ENCODE measurements around the gene ANK3.
"Not testable (repeated sequence)": the region's sequence is repeated elsewhere in the genome, so short reads cannot be mapped to it uniquely, and the experiment has no call there.

Gene ANK3

DNA sequence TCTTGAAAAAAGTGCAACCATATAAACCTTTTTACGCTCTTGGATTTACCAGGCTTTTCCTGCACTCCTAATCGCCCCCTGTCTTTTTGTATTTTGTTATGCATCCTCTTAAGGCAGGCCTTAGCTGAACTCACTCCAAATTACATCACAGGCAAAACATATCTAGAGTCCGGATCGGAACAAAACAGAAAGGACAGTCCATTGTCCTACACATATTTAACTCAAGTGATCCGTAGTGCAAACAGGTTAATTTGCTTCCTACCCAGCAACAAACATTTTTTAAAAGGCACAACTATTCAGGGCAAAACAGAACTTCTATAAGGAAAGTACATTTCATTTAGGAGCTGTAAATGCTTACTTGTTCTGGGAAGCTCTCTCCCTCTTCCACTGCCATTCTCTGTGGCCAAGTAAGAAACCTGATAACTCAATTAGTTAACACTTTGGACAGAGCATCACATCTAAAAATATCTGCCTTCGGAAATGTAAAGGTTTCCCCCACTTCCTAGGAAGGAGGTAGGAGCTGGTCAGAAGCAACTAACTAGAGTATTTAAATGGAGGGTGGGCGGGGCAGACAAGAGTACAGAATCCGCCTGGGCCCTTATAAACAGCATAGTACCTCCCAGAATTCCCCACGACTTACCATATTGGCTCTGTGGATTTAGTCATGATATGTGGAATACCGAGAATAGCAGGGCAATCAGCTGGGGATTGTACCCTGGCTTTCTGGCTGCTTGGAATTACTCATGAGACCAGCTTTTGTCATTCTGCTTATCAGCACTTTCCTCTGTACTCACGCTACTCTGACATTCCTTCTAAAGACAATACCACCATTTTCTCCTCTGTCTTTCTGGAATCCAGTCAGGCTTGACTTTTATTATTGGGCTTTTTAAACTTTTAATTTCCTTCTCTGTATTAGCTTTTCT, 89.5 kb downstream of the ANK3 start:
- DNase-seq = no peak

DNA sequence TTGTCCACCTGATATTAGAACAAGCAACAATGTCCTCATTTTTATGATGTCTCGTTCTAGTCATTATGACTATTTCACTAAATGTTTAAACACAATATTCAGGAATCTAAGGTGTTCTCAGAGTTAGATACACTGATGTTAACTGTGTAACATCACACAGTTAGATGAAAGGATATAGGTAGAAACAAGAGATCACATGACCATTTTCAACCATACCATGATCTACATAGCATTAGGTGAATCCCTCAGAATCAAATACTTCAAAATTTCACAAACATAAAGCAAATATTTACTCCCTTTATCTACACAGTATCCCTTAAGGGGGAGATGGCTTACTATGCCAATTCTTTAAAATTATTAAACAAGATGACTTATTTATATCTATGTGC, 90.3 kb downstream of the ANK3 start:
- DNase-seq = no peak

DNA sequence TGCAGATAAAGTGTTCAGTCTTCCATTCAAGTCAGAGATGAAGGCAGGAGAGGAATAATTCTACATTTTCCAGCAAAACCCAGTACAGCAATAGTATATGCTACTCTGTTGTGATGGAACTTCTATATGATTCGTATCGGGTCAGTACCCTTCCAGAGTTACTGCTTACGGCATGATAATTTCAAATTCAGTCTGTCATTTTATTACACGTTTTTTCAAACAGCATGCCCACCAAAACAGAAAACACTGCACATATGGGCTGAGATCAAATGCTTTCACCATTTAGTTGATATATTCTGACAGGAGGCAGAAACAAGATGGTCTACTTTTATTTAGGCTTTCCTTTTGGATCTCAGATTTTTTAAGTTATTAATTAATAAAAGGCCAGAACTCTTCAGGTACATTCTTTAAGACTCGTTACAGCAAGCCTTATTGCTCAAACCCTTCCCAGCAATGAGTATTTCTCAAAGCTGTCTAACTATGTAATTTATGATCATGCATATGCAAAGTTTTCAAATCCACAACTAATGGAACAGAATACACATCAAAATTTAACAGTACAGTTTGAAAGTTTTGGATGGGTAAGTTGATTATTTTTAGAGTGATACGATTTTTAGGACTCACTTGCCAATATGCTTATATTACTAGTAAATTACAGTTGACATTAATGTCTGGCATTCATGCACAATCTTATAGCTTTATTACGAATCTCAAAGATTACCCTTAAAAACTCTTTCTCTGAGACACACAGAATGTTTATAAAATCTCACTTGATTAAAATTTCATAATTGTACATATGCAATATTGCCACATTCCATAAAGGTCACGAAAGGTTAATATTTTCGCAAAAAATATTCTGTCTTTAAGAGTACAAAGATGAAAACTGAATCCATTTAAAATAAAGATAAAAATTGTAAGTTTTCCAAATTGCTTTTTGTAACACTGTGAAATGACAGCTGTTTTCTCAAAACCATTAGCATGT, 91.0 kb downstream of the ANK3 start:
- no peak for DNase-seq

DNA sequence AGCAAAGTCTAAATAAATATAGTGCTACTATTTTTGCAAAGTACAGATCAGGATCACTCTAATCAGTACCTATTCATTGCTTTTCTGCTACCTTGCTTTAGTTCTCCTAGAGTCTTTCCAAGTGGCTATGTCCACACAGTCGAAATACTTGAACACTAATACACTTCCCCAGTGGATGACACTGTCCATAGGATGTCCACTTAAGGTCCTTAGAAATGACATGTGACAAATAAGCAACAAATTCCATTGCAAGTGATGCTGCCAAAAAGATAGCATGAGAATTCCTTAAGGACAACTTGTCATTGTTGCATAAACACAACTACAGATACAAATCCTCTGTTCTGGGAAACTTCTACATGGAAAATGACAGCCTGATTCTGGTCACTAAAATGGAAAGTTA, 93.6 kb downstream of the ANK3 start:
- no peak for DNase-seq

DNA sequence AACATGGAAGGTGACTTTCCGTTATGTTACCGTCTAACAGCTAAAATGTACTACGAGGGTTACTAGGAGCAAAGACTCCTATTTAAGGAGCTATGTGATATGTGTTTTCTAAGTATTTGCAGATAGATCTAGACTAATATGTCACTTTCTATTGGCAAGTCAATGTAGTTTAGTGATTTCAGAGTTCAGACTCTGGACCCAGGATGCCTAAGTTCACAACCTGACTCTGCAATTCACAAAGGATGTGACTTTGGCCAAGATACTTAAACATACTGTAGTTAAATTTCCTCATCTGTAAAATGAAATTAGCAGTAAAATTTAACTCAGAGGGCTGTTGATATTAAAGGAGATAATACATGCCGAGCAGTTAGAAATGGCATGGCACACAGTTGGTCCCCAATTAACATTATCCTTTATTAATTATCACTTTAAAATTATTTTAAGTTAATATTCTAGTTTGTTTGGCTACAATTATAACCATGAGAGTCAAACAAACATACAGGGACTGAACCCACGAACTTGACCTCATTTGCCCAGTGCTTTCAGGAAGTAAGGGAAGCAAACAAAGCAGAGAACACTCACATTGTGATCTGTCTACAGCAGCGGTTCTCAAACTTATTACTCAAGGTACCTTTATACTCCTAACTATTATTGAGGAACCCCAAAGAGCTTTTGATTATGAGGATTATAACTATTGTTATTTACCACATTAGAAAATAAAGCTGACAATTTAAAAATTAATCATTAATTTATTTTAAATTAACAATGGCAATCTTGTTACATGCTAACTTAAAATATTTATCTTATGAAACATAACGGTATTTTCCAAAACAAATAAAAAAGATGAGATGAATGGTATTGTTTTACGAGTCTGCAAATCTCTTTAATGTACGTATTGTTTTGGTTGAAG, 94.4 kb downstream of the ANK3 start:
- DNase-seq = no peak

DNA sequence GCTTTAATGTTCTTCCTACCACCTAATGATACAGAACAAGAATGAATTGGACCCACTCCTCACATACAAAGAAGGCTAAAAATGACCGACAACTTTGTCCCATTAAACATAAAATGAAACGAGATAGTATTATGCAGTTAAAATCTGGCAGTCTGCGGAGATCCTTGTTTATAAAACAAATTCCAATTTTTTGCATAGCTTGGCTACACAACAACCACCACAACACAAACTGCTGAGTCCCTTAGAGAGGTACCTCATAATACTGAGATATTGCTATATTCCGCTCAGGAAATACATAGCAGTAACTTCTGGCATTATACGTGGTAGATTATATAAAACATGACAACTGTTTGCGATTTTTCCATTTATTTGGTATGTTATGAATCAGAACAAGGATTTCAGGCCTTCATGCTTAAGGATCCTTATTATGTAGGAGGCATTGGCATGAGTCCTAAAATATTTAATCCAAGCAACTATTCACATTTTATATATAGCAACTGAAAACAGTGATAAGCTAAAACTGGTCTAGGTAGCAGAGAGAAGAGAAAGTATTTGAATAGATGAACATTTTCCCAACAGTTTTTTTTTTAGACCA, 96.0 kb downstream of the ANK3 start:
- no peak for DNase-seq

DNA sequence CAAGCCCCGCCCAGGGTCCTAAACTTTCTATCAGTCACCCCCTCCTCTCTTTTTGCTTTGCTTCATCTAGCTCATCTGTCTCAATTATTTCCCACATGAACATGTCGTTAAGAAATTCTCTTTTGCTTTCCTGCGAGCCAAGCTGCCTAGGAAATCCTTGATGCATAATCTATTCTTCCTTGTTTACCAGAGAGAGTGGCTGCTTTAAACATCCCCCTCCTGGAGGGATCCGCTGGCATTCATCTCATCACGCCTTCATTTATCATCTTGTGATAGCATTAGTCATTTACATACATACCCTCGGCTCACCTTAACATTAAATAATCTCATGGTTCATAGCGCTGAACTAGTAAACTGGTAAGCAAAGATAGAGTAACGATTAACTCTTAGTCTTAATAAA, 96.7 kb downstream of the ANK3 start:
- DNase-seq = no peak

DNA sequence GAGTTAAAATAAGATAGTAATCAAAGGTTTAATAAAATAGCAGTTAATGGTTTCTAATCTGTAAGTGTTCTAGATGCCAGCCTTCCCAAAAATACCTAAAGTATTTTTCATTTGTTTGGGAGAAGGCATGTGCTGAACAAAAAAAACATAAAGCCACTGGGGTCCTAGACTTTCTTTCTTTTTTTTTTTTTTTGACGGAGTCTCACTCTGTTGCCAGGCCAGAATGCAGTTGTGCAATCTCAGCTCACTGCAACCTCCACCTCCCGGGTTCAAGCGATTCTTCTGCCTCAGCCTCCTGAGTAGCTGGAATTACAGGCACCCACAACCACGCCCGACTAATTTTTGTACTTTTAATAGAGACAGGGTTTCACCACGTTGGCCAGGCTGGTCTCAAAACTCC, 97.1 kb downstream of the ANK3 start:
- not testable (repeated sequence) for DNase-seq

DNA sequence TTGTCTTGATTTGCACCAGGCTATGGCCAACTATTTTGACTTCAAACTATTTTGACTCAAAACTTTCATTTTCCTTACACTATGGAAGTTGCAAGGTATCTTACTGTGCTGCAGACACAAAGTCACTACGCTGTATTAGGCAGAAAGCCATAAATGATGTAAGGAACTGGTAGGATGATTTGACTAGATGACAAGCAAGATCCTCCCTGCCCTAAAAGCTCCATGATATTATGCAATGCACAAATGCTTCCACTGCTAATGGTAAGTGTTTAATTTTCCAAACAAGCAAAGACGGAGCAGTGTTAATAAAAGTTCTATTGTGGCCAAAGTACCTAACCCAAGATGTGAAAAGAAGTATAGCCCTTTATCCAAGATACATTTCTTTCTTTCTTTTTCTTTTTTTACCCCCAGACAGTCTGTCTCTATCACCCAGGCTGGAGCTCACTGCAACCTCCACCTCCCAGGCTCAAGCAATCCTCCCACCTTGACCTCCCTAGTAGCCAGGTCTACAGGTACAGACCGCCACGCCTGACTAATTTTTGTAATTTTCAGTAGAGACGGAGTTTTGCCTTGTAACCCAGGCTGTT, 98.2 kb downstream of the ANK3 start:
- DNase-seq = no peak

DNA sequence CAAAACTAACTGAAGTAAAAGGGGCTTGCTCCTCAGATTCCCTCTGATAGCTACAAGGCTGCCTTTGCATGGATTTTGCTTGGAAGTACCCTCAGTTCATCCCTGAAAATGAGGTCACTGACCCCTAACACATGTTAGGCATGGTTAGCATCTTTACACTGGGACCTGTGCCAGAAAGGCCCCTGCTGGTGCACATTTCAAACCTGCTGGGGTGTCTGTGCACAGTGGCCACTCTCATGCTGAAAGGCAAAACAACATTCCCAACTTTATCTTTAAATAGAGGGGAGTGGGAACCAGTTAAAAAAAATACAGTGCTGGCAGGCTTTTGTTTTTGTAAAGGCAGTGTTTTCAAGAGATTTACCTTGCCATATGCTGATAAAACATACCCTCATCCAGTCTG, 99.1 kb downstream of the ANK3 start:
- no peak for DNase-seq

DNA sequence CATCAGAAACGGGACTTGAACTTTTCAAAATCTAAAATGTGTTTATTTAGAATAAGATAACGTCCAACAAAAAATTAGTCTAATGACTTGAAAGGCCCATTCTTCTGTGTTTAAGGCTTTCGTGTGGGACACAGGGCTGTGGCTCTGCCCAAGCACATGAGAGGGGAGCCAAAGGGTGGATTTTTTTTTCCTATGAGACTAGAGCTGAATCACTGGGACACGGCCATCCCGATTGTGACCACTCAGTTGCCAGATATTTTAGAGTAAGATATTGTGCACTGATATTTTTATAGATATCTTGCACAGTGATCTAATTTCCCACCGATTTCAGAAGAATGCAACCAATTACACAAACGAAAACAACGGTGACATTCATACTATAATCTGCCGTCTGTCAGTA, 99.9 kb downstream of the ANK3 start:
- no peak for DNase-seq

DNA sequence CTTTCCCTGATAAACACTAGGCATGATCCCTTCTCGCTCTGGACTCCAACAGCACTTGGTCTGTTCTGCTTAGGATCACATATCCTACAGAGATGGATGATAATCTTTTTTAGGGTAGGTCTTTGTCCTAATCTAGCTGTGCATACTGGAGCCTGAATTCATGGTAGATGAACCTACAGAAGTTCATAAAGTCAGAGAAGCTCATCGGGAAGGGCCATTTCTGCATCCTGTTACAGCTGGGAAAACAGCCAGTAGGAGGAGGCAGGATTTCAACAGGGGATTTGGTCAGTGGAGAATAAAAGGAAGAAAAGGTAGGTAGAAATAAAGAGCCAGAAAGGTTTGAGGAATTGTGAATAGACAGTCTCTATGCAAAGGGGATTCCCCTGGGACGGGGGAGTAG, 101.4 kb downstream of the ANK3 start:
- no peak for DNase-seq

DNA sequence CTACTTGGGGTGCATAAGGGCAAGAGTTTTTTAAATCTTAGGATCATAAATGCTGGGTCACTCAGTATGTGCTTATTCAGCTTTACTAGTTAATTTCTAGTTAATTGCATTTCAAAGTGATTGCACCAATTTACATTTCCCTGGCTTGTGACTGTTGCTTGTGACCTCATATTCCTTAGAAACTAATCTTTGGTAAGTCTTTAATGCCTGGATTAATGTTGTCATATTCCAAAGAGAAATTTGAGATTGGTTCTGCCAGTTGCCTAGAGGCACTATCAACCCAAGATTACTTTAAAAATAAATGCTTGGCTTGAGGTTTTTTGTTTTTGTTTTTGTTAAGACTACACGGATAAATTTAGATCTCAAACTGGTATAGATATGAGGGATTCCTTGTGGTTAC, 103.1 kb downstream of the ANK3 start:
- DNase-seq = no peak

DNA sequence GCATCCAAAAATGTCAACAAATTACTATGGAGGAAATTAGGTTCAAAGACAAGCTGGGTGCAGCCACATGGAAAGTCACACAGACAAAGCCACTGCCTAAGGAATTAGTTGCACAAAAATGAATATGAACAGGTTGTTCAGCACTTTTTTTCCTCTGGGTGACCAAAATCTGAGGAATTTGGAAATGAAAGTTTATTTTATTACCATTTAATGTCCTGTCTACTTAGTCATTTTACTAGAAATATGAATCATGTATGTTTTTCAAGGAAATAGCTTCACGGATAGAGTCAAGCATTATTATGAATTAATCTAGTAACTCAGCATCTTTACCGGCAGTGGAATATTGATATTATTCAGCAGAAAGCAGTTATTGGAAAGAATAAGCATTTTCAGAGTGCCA, 106.3 kb downstream of the ANK3 start:
- no peak for DNase-seq

DNA sequence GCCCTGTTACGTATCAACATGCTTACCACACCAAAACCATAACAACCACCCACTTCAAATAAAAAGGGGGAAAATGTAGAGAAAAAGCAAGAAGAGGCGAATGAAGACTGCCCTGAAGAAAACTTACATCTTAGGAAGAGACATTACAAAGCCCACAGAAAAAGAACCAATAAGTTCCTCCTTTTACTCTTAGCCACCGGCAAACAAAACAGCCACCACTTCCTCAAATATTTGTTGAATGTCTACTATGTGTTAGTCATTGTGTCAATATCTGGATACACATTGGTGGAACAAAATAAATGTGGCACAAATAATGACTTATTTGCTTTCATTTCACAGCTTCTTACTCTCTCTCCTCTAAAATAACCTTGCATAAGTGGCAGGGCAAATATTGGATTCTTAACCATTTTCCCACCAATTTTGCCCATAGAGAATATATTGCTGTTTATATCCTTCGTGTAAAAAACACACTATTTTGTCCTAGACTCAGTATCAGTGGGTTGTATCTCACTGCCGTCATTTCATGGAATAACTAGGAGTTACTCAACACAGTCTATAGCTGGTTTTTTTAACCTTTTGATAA, 106.8 kb downstream of the ANK3 start:
- DNase-seq = no peak

DNA sequence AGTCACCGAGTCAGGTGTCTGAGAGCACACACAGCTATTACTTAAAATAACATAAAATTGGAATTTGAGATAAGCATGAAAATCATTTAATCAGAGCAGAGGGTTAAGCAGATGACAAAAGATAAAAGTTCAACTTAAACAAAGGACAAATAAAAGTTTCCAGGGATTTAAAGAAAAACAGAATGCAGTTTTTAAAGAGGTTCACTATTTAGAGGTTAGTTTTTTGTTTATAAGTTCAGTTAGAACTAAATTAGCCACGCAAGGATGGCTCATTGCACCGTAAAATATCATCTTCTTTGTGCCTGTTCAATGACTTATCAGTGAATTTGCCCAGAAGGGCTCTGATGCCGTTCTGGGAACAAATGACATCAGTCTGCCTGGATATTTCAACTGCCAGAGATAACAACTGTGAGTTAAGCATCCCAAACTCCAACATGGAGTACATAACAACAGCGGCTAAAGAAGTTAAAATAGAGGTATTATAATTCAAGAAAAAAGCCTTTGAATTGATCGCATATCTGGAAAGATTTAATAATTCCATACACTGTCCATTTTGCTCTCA, 107.8 kb downstream of the ANK3 start:
- no peak for DNase-seq

DNA sequence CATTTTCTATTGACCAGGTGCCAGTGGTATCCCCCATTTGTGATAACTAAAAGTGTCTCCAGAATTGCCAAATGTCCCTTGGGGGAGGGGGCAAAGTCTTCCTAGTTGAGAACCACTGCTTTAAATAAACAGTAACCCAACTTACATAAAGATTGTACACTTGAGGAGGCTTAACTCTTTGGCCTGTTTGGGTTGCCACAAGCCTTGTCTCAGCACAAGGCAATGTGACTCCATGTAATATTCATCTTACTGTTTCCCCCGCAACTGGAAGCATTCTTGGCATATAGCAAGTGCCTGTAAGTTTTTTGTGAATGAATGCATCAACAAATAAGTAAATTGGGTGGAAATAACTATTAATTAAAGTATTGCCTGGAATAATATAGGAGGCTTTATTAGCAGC, 108.3 kb downstream of the ANK3 start:
- DNase-seq = no peak

DNA sequence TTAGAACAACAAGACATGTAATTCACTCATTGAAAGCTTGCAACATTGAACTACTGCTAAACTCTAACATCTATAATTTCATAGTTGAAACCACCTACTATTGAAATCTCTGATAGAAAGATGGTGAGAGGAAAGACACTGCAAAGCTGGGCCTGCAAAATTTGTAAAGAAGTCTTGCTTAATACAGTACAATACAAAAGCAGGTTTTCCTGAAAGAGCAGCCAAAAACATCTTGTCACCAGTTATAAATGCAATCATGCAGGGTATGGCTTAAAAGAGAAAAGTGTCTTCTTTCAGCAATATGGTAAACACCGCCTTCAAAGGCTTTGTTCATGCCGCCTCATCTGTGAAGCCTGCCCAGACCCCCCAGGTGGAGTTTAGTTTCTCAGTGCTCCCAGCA, 109.2 kb downstream of the ANK3 start:
- no peak for DNase-seq

DNA sequence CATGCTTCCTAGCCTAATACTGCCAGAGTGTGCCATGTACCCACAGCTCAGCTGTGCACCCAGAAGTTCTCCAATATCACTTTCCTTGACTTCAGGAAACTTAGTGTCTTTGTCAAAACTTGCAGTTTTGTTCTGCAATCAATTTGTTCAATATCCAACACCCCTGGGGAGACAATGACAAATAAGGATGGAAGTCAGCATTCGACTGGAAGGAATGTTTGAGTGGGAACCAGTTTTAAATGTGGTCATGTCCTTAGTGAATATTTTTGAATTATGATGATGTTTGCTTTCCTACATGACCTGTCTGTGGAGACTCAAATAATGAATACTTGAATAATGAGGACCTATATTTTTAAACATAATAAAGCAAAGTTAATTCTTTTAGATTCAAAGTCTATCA, 112.0 kb downstream of the ANK3 start:
- DNase-seq = no peak

DNA sequence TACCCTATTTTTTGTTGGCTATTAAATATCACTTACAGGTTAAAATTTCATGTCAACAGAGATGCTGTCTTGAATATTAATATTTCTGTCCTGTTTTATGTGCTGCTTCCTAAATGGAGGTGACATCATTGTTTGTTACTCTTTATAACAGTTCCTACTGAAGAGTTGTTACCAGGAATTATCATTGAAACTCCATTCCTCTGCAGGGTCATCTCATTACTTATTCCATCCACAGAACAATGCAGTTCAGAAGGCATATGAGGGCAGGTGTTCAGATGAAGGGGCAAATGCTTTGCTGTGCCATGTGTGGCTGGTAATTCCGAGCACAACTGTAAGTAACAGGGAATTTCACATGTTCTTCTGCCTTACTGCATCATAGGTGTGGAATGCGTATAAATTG, 113.4 kb downstream of the ANK3 start:
- DNase-seq = no peak

DNA sequence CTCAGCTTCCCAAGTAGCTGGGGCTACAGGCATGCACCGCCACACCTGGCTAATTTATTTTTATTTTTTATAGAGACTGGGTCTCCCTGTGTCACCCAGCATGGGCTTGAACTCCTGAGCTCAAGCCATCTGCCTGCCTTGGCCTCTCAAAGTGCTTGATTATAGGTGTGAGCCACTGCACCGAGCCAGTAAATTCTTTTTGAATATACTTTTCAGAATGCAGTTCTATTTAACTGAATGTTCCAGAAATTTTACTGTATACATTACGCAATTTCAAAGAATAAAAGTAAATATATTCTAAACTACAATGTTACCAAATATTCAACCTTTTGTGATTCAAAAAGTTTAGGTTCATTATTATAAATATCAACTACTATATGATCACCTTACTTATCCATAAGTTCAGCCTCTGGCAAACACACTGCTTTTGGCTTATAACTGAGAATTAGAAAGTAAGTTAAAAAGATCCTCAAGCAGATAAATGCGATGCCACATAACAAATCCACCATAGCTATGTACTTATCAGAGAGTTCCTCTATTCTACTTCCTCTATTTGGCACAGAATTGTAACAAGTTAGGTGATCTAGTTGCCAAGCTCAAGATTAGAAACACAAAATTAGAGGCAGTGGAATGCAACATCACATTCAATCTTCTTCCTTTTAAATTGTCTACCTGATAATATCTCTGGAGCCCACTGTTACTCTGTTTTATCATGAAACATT, 118.2 kb downstream of the ANK3 start:
- no peak for DNase-seq
